Mammary epithelial cell (primary cell): Measurements from ENCODE around the gene TCF12.

Experiments
- CTCF ChIP-seq, 2 donors: IDR thresholded peaks in 1 of 2; conservative IDR thresholded peaks in 1 of 2; 2 replicates each; pipeline ENCODE4 v1.5.1; 2011 to 2012; ENCODE audit warnings: inconsistent platforms in 2 of 2, low read length in 2 of 2, mild to moderate bottlenecking in 2 of 2, control low read depth in 1 of 2, low read depth in 1 of 2; ENCODE audit not compliant: insufficient read depth in 1 of 2; ENCODE audit errors: extremely low read depth in 1 of 2
- EZH2 ChIP-seq: IDR thresholded peaks from 2 replicates; pipeline ENCODE4 v1.6.1; 2012; ENCODE audit warnings: low read length, inconsistent platforms, borderline replicate concordance

- TF ChIP-seq EZH2 (no peak), CTCF (conservative IDR thresholded peaks at IDR 0.05 in 1 of 2, IDR thresholded peaks at IDR 0.05 in 1 of 2; ENCODE audit: extremely low read depth in 1 of 2, insufficient read depth in 1 of 2, low read depth in 1 of 2, low read length in 2 of 2) (no peak)
Measured at GRCh38 chr15:56929399-56929798, 11.0 kb downstream of the TCF12 start.
